ENCODE data around the gene ZNF664. TPM values are rescaled to one million over a fixed set of nuclear protein-coding genes. Genes with fewer than 3 reads are reported as not detected.

ZNF664 gene
- total and polyA plus RNA-seq, 2 of the 4 experiments (the other 2 are of a cell fraction), result 29.9 to 32.6 TPM

DNA sequence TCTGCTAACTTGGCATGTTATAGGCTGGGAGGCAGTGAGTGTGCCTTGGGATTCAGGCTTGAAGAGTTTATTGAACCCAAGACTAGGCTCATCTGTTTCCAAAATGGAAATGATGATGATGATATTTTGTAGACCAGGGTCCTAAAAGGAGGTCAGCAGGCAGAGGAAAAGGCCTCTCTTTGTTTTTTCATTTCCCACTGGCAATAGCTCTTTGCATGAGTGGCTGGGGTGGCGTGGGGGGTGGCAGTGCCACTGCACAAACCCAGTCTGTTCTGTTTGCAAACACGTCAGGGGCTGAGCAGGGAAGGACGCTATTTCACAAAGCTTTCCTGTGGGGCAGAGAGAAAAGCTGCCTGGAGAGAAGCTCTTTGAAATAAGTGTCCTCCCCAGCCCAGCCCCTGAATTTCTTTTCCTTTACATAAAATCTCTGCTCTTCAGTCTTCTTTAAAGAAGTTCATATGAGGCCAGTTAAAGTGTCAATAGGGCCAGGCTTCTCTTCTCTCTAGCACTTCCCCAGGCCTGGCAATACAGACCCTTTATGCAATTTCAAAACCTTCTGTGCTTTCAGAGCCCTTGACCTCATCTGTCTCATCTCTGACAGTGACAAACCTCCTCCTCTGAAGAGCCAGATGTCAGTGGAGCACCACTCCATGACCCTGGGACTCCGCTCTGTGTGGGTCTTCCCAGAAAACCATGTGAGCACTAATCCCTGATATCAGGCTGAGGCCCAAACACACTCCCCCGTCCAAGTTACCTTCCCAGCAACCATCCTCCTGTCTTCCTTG is 72.8 kb downstream of the ZNF664 start:
- intact Hi-C loops (cut with micrococcal nuclease) (no loop called here), in situ Hi-C loops (cut with MboI; ENCODE audit: low sequenced_read_pairs) (no loop called here), dilution Hi-C loops (cut with HindIII; ENCODE audit: low sequenced_read_pairs, unreplicated experiment) (no loop called here)
- no peak overlapping the region for H2AFZ ChIP-seq (replicated peaks; ENCODE audit: low read length, poor library complexity)
- peaks cover 15% of the 10 kb centered on the region for H3K9me3 ChIP-seq (ENCODE audit: control insufficient read depth, insufficient read depth, low read length)
- no peak overlapping the region for H2AK9ac ChIP-seq (replicated peaks; ENCODE audit: low read depth, low read length, poor library complexity)
- H2BK20ac ChIP-seq (ENCODE audit: low read depth, low read length), result no peak overlapping the region
- no peak overlapping the region for H2AK5ac ChIP-seq (ENCODE audit: low read depth, low read length)
- no peaks in the 10 kb centered on the region for H3K4me1 ChIP-seq (ENCODE audit: control insufficient read depth, insufficient read depth, low read length)
- no TSS peak for BruUV-seq (replicated peaks)
- ChIA-PET POLR2A (ENCODE audit: unreplicated experiment) (no interaction called here), CTCF (no interaction called here)
- WGBS, 2 experiments (ENCODE audit: extremely low coverage in 2 of 2, insufficient read length in 1 of 2), result no CpG with 5 or more reads among the region's 5 CpGs
- peaks cover 3% of the 10 kb centered on the region; the same call in 1 of the 2 replicates for H3K27me3 ChIP-seq (ENCODE audit: control insufficient read depth, insufficient read depth, low read length)
- H3K36me3 ChIP-seq (ENCODE audit: control insufficient read depth, insufficient read depth, low read length), result no peaks in the 10 kb centered on the region
- H3K23ac ChIP-seq (ENCODE audit: low read depth, low read length), result no peak overlapping the region
- no peak overlapping the region for H3K4me3 ChIP-seq (ENCODE audit: insufficient read depth, low read depth, low read length)
- no peak overlapping the region for H3K14ac ChIP-seq (replicated peaks; ENCODE audit: low read depth, low read length)
- no peak overlapping the region for H3K4ac ChIP-seq (ENCODE audit: low read depth, low read length)
- no peak for ATAC-seq (ENCODE audit: low read depth)
- H3K18ac ChIP-seq (ENCODE audit: low read depth, low read length), result no peak overlapping the region
- no peak overlapping the region for H4K5ac ChIP-seq (ENCODE audit: low read depth, low read length)
- H3K27ac ChIP-seq (ENCODE audit: insufficient read depth, low read length), result no peak overlapping the region
- H4K20me1 ChIP-seq (ENCODE audit: insufficient read depth, low read length), result no peaks in the 10 kb centered on the region
- TF ChIP-seq, protein P1, sequence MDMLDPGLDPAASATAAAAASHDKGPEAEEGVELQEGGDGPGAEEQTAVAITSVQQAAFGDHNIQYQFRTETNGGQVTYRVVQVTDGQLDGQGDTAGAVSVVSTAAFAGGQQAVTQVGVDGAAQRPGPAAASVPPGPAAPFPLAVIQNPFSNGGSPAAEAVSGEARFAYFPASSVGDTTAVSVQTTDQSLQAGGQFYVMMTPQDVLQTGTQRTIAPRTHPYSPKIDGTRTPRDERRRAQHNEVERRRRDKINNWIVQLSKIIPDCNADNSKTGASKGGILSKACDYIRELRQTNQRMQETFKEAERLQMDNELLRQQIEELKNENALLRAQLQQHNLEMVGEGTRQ (IDR thresholded peaks at IDR 0.05; ENCODE audit: low read depth, low read length), result no peak
- no peak for TF ChIP-seq RAD21 (IDR thresholded peaks at IDR 0.05; ENCODE audit: low read length)
- TF ChIP-seq, protein P2, sequence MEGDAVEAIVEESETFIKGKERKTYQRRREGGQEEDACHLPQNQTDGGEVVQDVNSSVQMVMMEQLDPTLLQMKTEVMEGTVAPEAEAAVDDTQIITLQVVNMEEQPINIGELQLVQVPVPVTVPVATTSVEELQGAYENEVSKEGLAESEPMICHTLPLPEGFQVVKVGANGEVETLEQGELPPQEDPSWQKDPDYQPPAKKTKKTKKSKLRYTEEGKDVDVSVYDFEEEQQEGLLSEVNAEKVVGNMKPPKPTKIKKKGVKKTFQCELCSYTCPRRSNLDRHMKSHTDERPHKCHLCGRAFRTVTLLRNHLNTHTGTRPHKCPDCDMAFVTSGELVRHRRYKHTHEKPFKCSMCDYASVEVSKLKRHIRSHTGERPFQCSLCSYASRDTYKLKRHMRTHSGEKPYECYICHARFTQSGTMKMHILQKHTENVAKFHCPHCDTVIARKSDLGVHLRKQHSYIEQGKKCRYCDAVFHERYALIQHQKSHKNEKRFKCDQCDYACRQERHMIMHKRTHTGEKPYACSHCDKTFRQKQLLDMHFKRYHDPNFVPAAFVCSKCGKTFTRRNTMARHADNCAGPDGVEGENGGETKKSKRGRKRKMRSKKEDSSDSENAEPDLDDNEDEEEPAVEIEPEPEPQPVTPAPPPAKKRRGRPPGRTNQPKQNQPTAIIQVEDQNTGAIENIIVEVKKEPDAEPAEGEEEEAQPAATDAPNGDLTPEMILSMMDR (conservative IDR thresholded peaks at IDR 0.05; ENCODE audit: low read depth, low read length), result no peak
- no peak for TF ChIP-seq POLR2A (IDR thresholded peaks at IDR 0.05; ENCODE audit: low read depth, low read length)
- TF ChIP-seq RFX5 (IDR thresholded peaks at IDR 0.05; ENCODE audit: low read depth, low read length), result no peak
- TF ChIP-seq CHD1 (IDR thresholded peaks at IDR 0.05; ENCODE audit: low read depth, low read length), result no peak
- TF ChIP-seq CEBPB (IDR thresholded peaks at IDR 0.05; ENCODE audit: low read depth, low read length), result no peak
- no peak for TF ChIP-seq SMC3 (IDR thresholded peaks at IDR 0.05; ENCODE audit: low read depth, low read length)
- no peak overlapping the region for H4K8ac ChIP-seq (ENCODE audit: low read depth in 2 of 2, low read length in 2 of 2)
- H2BK5ac ChIP-seq (ENCODE audit: low read depth, low read length, poor library complexity, severe bottlenecking), result no peak overlapping the region
- H3K9ac ChIP-seq (ENCODE audit: low read depth, low read length), result no peak overlapping the region
- H2BK15ac ChIP-seq (ENCODE audit: low read depth, low read length), result no peak overlapping the region
- no peak overlapping the region for H4K91ac ChIP-seq (ENCODE audit: insufficient read depth, low read depth, low read length)
- no peak overlapping the region for H2BK120ac ChIP-seq (ENCODE audit: low read depth, low read length)
- no peak overlapping the region for H3K56ac ChIP-seq (ENCODE audit: extremely low read depth, insufficient read depth, low read length)
- no peaks in the 10 kb centered on the region for H3K79me1 ChIP-seq (ENCODE audit: low read depth in 1 of 2, low read length in 2 of 2)
- H3K9me1 ChIP-seq (ENCODE audit: insufficient read depth, low read length), result no peaks in the 10 kb centered on the region
- DNase-seq, result no peak
- no peak overlapping the region for H3K4me2 ChIP-seq (ENCODE audit: low read depth, low read length)

All from IMR-90 (cell line).